H1 (cell line): ENCODE results near the gene FXYD7.
A peak's percentile ranks its signal among the peaks of the same experiment; 100 is the strongest.

ENCODE experiments used
- BRCA1 ChIP-seq: IDR thresholded peaks from 2 replicates; pipeline ENCODE4 v1.6.1; 2012; ENCODE audit warnings: low read depth, low read length, improper control_type of control experiment
- CHD2 ChIP-seq: IDR thresholded peaks from 2 replicates; pipeline ENCODE4 v1.6.1; 2012; ENCODE audit warnings: low read length, improper control_type of control experiment
- GABPA ChIP-seq: IDR thresholded peaks from 2 replicates; pipeline ENCODE4 v1.6.1; 2011; ENCODE audit warnings: mild to moderate bottlenecking, low read length, moderate library complexity, borderline replicate concordance; ENCODE audit not compliant: insufficient read depth
- MAFK ChIP-seq: IDR thresholded peaks from 2 replicates; pipeline ENCODE4 v1.6.1; 2012; ENCODE audit warnings: low read depth, mild to moderate bottlenecking, improper control_type of control experiment, low read length
- NANOG ChIP-seq: IDR thresholded peaks from 2 replicates; pipeline ENCODE4 v1.6.1; 2011; ENCODE audit warnings: low read length, low read depth, mild to moderate bottlenecking, inconsistent platforms; ENCODE audit not compliant: insufficient read depth, poor library complexity, severe bottlenecking
- POLR2A ChIP-seq, 2 experiments: IDR thresholded peaks; 1 replicate in 1 of 2; 2 replicates in 1 of 2; pipeline ENCODE4 v1.6.1; 2011; ENCODE audit warnings: low read depth in 2 of 2, low read length in 2 of 2, mild to moderate bottlenecking in 2 of 2; ENCODE audit errors: control extremely low read depth in 1 of 2
- POLR2AphosphoS5 ChIP-seq: IDR thresholded peaks from 2 replicates; pipeline ENCODE4 v1.6.1; 2011; ENCODE audit warnings: low read depth, low read length
- POU5F1 ChIP-seq: IDR thresholded peaks from 2 replicates; pipeline ENCODE4 v1.6.1; 2011; ENCODE audit warnings: low read depth, mild to moderate bottlenecking, low read length, moderate library complexity
- SP2 ChIP-seq: IDR thresholded peaks from 2 replicates; pipeline ENCODE4 v1.6.1; 2012; ENCODE audit warnings: mild to moderate bottlenecking, low read length, inconsistent platforms
- TCF12 ChIP-seq: IDR thresholded peaks from 2 replicates; pipeline ENCODE4 v1.6.1; 2011; ENCODE audit warnings: low read depth, mild to moderate bottlenecking, low read length
- TEAD4 ChIP-seq: IDR thresholded peaks from 2 replicates; pipeline ENCODE4 v1.6.1; 2012; ENCODE audit warnings: low read depth, low read length, inconsistent platforms, mixed read lengths
- USF2 ChIP-seq: IDR thresholded peaks from 2 replicates; pipeline ENCODE4 v1.6.1; 2011; ENCODE audit warnings: low read length, improper control_type of control experiment
- TF ChIP-seq, protein P1 (sequence below), 3 experiments: IDR thresholded peaks; 1 replicate in 2 of 3; 2 replicates in 1 of 3; pipeline versions ENCODE4 v1.5.1 to v1.6.1; 2011; ENCODE audit warnings: low read length in 3 of 3, mild to moderate bottlenecking in 3 of 3, inconsistent platforms in 2 of 3, low read depth in 1 of 3, moderate library complexity in 1 of 3; ENCODE audit not compliant: insufficient read depth in 1 of 3; ENCODE audit errors: control extremely low read depth in 1 of 3

- no peak for TF ChIP-seq POU5F1
- no peak for TF ChIP-seq TEAD4
- no peak for TF ChIP-seq USF2
- TF ChIP-seq POLR2A (IDR thresholded peaks at IDR 0.05; ENCODE audit: control extremely low read depth in 1 of 2, low read depth in 2 of 2, low read length in 2 of 2), result no peak
- TF ChIP-seq, protein P1, sequence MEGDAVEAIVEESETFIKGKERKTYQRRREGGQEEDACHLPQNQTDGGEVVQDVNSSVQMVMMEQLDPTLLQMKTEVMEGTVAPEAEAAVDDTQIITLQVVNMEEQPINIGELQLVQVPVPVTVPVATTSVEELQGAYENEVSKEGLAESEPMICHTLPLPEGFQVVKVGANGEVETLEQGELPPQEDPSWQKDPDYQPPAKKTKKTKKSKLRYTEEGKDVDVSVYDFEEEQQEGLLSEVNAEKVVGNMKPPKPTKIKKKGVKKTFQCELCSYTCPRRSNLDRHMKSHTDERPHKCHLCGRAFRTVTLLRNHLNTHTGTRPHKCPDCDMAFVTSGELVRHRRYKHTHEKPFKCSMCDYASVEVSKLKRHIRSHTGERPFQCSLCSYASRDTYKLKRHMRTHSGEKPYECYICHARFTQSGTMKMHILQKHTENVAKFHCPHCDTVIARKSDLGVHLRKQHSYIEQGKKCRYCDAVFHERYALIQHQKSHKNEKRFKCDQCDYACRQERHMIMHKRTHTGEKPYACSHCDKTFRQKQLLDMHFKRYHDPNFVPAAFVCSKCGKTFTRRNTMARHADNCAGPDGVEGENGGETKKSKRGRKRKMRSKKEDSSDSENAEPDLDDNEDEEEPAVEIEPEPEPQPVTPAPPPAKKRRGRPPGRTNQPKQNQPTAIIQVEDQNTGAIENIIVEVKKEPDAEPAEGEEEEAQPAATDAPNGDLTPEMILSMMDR (IDR thresholded peaks at IDR 0.05; ENCODE audit: control extremely low read depth in 1 of 3, insufficient read depth in 1 of 3, low read depth in 1 of 3, low read length in 3 of 3), result peak; percentile 44 to 65 (median 61)
- TF ChIP-seq BRCA1, result no peak
- no peak for TF ChIP-seq CHD2
- no peak for TF ChIP-seq MAFK
- TF ChIP-seq POLR2AphosphoS5, result no peak
- no peak for TF ChIP-seq SP2
- TF ChIP-seq GABPA, result no peak
- no peak for TF ChIP-seq NANOG
- TF ChIP-seq TCF12, result no peak
Observed at GRCh38 chr19:35140962-35141836, 1.9 kb upstream of the FXYD7 start.
